Osteocyte (in vitro differentiated cells): ENCODE results near the gene GDF7. TPM values are rescaled to one million over a fixed set of nuclear protein-coding genes. Genes with fewer than 3 reads are reported as not detected.
A peak's percentile ranks its signal among the peaks of the same experiment; 100 is the strongest.

Experiments
- DNase-seq: peaks from one replicate; pipeline ENCODE4 v3.0.0; 2021; ENCODE audit warnings: mixed read lengths; ENCODE audit not compliant: unreplicated experiment; ENCODE audit errors: extremely low spot score
- H3K27ac Mint-ChIP-seq: one replicate; pipeline ENCODE4 v1.8.0; 2021; ENCODE audit warnings: mild to moderate bottlenecking, mixed read lengths; ENCODE audit not compliant: unreplicated experiment
- H3K27me3 Mint-ChIP-seq: one replicate; pipeline ENCODE4 v1.8.0; 2021; ENCODE audit warnings: mixed read lengths; ENCODE audit not compliant: unreplicated experiment
- H3K36me3 Mint-ChIP-seq: one replicate; pipeline ENCODE4 v1.8.0; 2021; ENCODE audit warnings: mixed read lengths; ENCODE audit not compliant: unreplicated experiment
- H3K4me1 Mint-ChIP-seq: one replicate; pipeline ENCODE4 v1.8.0; 2021; ENCODE audit warnings: mixed read lengths; ENCODE audit not compliant: unreplicated experiment
- H3K4me3 Mint-ChIP-seq: one replicate; pipeline ENCODE4 v1.8.0; 2021; ENCODE audit warnings: mild to moderate bottlenecking, moderate library complexity, mixed read lengths; ENCODE audit not compliant: unreplicated experiment
- H3K9me3 Mint-ChIP-seq: one replicate; pipeline ENCODE4 v1.8.0; 2021; ENCODE audit warnings: mixed read lengths; ENCODE audit not compliant: unreplicated experiment
- total RNA-seq: library from RNA; stranded (reverse); gene quantifications from 2 replicates; pipeline ENCODE4 v1.2.1, GENCODE V29; 2021
- TF ChIP-seq, protein P1 (sequence below): fragments of 200-600 bp; sonication (generic); IDR thresholded peaks from 2 replicates; pipeline ENCODE4 v1.5.0; 2021; ENCODE audit warnings: antibody characterized with exemption, mild to moderate bottlenecking, moderate library complexity

The GDF7 gene
- total RNA-seq, 1 donor from 2014 or later, result 10.1 TPM

DNA sequence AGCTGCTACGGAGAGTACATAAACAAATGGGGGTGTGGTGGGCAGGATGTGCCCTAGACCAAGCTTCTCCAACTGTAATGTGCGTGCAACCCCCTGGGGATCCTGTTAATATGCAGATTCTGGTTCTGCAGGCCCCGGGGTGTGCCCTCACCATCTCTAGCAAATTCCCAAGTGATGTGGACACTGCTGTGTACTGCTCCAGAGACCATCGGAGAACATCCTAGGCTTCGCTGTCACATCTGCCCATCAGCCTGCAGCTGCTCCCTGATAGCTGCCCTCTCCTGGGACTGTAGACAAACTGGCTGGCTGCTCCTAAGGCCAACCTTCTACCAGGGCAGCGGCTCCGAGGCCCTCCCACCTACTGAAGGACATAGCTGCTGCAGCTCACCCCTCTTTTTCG, 19.2 kb upstream of the GDF7 start:
- Mint-ChIP-seq H3K4me1 (peaks cover 42% of the 10 kb centered on the region), H3K27me3 (no peaks in the 10 kb centered on the region), H3K36me3 (peaks cover 13% of the 10 kb centered on the region), H3K9me3 (no peaks in the 10 kb centered on the region), H3K4me3 (peak overlapping the region; percentile 31), H3K27ac (no peak overlapping the region)
- TF ChIP-seq, protein P1, sequence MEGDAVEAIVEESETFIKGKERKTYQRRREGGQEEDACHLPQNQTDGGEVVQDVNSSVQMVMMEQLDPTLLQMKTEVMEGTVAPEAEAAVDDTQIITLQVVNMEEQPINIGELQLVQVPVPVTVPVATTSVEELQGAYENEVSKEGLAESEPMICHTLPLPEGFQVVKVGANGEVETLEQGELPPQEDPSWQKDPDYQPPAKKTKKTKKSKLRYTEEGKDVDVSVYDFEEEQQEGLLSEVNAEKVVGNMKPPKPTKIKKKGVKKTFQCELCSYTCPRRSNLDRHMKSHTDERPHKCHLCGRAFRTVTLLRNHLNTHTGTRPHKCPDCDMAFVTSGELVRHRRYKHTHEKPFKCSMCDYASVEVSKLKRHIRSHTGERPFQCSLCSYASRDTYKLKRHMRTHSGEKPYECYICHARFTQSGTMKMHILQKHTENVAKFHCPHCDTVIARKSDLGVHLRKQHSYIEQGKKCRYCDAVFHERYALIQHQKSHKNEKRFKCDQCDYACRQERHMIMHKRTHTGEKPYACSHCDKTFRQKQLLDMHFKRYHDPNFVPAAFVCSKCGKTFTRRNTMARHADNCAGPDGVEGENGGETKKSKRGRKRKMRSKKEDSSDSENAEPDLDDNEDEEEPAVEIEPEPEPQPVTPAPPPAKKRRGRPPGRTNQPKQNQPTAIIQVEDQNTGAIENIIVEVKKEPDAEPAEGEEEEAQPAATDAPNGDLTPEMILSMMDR, result no peak
- no peak for DNase-seq

DNA sequence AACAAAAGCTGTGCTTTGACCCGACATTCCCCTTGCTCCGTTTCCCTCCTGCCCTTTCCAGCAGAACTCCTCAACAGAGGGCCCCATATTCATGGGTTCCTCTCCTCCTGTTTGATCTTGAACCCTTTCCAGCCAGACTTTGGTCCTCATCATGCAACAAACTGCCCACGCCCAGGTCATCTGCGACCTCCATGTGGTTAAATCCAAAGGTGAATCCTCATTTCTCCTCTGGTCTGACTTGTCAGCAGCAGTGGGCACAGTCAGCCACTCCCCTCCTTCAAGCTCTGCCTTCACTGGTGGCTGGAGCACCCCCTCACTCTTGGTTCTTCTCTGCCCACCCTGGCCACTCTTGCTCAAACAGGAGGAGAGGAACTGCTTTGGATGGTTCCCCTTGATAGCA, 18.7 kb upstream of the GDF7 start:
- Mint-ChIP-seq H3K4me3 (peak overlapping the region; percentile 31), H3K27ac (no peak overlapping the region), H3K4me1 (peaks cover 40% of the 10 kb centered on the region), H3K27me3 (no peaks in the 10 kb centered on the region), H3K36me3 (peaks cover 11% of the 10 kb centered on the region), H3K9me3 (no peaks in the 10 kb centered on the region)
- DNase-seq, result no peak
- TF ChIP-seq, protein P1, result no peak

DNA sequence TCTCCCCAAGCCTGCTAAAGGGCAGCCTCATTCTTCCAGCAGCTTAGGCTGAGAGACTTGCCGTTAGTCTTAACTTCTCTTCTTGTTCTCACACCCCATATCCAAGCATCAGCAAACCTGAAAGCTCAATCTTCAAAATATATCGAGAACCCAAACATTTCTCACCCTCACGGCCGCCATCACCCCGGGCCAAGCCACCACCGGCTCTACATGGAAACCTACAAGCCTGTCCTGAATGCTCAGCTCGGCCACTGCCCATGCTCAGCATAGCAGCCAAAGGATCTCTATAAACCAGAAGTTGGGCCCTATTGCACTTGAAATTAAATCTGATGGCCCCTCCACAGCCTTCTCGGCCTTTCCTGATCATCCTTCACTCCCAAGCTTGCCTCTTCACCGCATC, 18.1 kb upstream of the GDF7 start:
- no peaks in the 10 kb centered on the region for H3K9me3 Mint-ChIP-seq
- TF ChIP-seq, protein P1, result no peak
- H3K4me1 Mint-ChIP-seq, result peaks cover 40% of the 10 kb centered on the region

DNA sequence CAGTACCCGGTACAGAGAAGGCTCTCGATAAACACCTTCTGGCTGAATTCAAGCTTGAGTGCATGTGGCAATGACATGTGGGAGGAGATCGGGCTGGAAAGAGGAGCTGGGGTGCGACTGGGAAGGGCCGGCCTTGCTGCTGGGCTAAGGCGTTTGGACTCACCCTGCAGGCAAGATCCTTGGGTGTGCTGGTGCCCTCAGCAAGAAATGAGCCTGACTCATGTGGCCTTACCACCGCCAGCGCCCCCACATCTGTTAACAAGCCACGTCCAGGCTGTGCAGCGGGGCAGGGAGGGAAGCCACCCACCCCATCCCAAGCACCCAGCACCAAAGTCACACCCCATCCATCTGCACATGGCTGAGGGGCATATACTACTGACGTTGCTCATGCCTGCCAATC, 17.4 kb upstream of the GDF7 start:
- H3K27ac Mint-ChIP-seq, result peak overlapping the region; percentile 90
- H3K4me3 Mint-ChIP-seq, result peak overlapping the region; percentile 90

More for the DNA sequence above, 18.1 kb upstream of the GDF7 start:
- Mint-ChIP-seq H3K27me3 (no peaks in the 10 kb centered on the region), H3K36me3 (peaks cover 7% of the 10 kb centered on the region), H3K27ac (no peak overlapping the region), H3K4me3 (peak overlapping the region; percentile 90)
- no peak for DNase-seq

DNA sequence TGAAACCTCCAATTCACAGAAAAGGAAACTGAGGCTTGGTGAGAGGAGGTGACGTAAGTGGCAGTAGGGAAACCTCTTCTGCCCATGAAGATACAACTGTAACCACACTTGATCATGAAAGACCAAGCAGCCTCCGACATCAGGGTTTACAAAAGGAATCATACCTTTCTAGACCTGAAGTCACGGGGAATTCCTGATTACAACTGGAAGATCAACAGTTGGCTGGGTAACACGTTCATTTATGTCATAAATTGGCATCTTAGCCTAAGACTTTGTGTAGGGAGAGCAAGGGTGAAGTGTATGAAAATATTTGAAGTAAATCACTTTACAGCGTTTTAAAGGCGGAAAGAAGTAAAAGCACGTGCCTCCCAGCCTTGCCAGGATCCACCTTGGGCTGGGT, 17.0 kb upstream of the GDF7 start:
- H3K36me3 Mint-ChIP-seq, result peaks cover 2% of the 10 kb centered on the region
- H3K4me3 Mint-ChIP-seq, result peak overlapping the region; percentile 90
- H3K27ac Mint-ChIP-seq, result peak overlapping the region; percentile 90

More for the DNA sequence above, 17.4 kb upstream of the GDF7 start:
- H3K9me3 Mint-ChIP-seq, result no peaks in the 10 kb centered on the region
- H3K27me3 Mint-ChIP-seq, result peaks cover 2% of the 10 kb centered on the region
- no peak for DNase-seq
- TF ChIP-seq, protein P1, result no peak
- peaks cover 40% of the 10 kb centered on the region for H3K4me1 Mint-ChIP-seq
- H3K36me3 Mint-ChIP-seq, result peaks cover 3% of the 10 kb centered on the region

More for the DNA sequence above, 17.0 kb upstream of the GDF7 start:
- no peak for DNase-seq
- Mint-ChIP-seq H3K9me3 (no peaks in the 10 kb centered on the region), H3K27me3 (peaks cover 4% of the 10 kb centered on the region), H3K4me1 (peaks cover 40% of the 10 kb centered on the region)
- TF ChIP-seq, protein P1, result no peak
